SKM-1 (cell line): ENCODE data around the gene FGF12.

Experiments used
- DNase-seq: peaks from one replicate; lab custom pipeline; 2025; ENCODE audit not compliant: unreplicated experiment; lab: John Stamatoyannopoulos, UW

Gene FGF12

GRCh38 chr3:192685801-192686200 lies 41.5 kb downstream of the FGF12 start:
- no peak for DNase-seq

- no peak for DNase-seq
These were observed 43.2 kb downstream of the FGF12 start for GRCh38 chr3:192684151-192684550.

GRCh38 chr3:192675958-192676649 lies 51.2 kb downstream of the FGF12 start:
- no peak for DNase-seq

- no peak for DNase-seq
These were observed 71.7 kb downstream of the FGF12 start for GRCh38 chr3:192655628-192656027.

- DNase-seq, result no peak
These were observed 72.3 kb downstream of the FGF12 start for GRCh38 chr3:192655040-192655439.

- DNase-seq, result no peak
These were observed 73.5 kb downstream of the FGF12 start for GRCh38 chr3:192653862-192654261.

- DNase-seq, result no peak
These were observed 74.6 kb downstream of the FGF12 start for GRCh38 chr3:192652727-192653126.

- DNase-seq, result no peak
These were observed 75.4 kb downstream of the FGF12 start for GRCh38 chr3:192651836-192652512.

GRCh38 chr3:192645437-192645836 lies 81.9 kb downstream of the FGF12 start:
- no peak for DNase-seq

GRCh38 chr3:192642651-192643050 lies 84.7 kb downstream of the FGF12 start:
- no peak for DNase-seq

GRCh38 chr3:192641919-192642318 lies 85.4 kb downstream of the FGF12 start:
- DNase-seq, result no peak

GRCh38 chr3:192639987-192640386 lies 87.4 kb downstream of the FGF12 start:
- DNase-seq, result no peak

- DNase-seq, result no peak
These were observed 89.5 kb downstream of the FGF12 start for GRCh38 chr3:192637803-192638202.

GRCh38 chr3:192636517-192637444 lies 90.6 kb downstream of the FGF12 start:
- DNase-seq, result no peak

- DNase-seq, result no peak
These were observed 97.9 kb downstream of the FGF12 start for GRCh38 chr3:192629429-192629828.

- no peak for DNase-seq
These were observed 105.4 kb downstream of the FGF12 start for GRCh38 chr3:192621909-192622308.

GRCh38 chr3:192620275-192620674 lies 107.1 kb downstream of the FGF12 start:
- no peak for DNase-seq

- no peak for DNase-seq
These were observed 115.9 kb downstream of the FGF12 start for GRCh38 chr3:192611411-192611810.

- DNase-seq, result no peak
These were observed 118.4 kb downstream of the FGF12 start for GRCh38 chr3:192608726-192609600.

- no peak for DNase-seq
These were observed 119.5 kb downstream of the FGF12 start for GRCh38 chr3:192607798-192608197.

- no peak for DNase-seq
These were observed 129.4 kb downstream of the FGF12 start for GRCh38 chr3:192597913-192598312.
